ENCODE data around the gene MBD5.

- no peak for TF ChIP-seq GATA3 (IDR thresholded peaks at IDR 0.05; ENCODE audit: low read depth, low read length)
- no peak for TF ChIP-seq GATA2 (IDR thresholded peaks at IDR 0.05; ENCODE audit: low read depth, low read length)
These were observed 511.0 kb downstream of the MBD5 start for GRCh38 chr2:148531669-148532428.

Measured in SH-SY5Y (cell line).